ENCODE measurements around the gene UCP2. TPM values are rescaled to one million over a fixed set of nuclear protein-coding genes. Genes with fewer than 3 reads are reported as not detected.
"Not testable (repeated sequence)": the region's sequence is repeated elsewhere in the genome, so short reads cannot be mapped to it uniquely, and the experiment has no call there.

UCP2 gene
- total RNA-seq, 5 donors from 2014 or later (not counting 1 experiment from before 2014, with no cell fraction given), result 241 to 754 (median 311) TPM

GRCh38 chr11:73990730-73991129 is 8.1 kb upstream of the UCP2 start:
- Histone ChIP-seq H3K9me3 (no peaks in the 10 kb centered on the region), H3K36me3 (ENCODE audit: control insufficient read depth in 2 of 2, extremely low read depth in 1 of 2, insufficient read depth in 1 of 2, low read length in 1 of 2) (no peaks in the 10 kb centered on the region), H3K4me1 (ENCODE audit: control insufficient read depth in 1 of 2, extremely low read depth in 1 of 2, insufficient read depth in 2 of 2, low read length in 2 of 2) (peaks cover 30 to 43% of the 10 kb centered on the region in 2 experiments), H3K27me3 (replicated peaks in 1 of 2; ENCODE audit: control insufficient read depth in 2 of 2, extremely low read depth in 1 of 2, insufficient read depth in 2 of 2, low read length in 1 of 2) (no peaks in the 10 kb centered on the region), H3K4me3 (ENCODE audit: control insufficient read depth in 1 of 2, extremely low read depth in 1 of 2, low read length in 1 of 2) (no peak overlapping the region), H3K27ac (ENCODE audit: low read length) (no peak overlapping the region)
- ATAC-seq (replicated peaks in 1 of 4) (no peak), DNase-seq (no peak)
- Mint-ChIP-seq H3K4me3 (no peak overlapping the region), H3K27me3 (no peaks in the 10 kb centered on the region), H3K4me1 (peaks cover 40 to 50% (median 44%) of the 10 kb centered on the region in 3 donors), H3K27ac (peak overlapping the region; percentile 75 to 79), H3K9me3 (no peaks in the 10 kb centered on the region), H3K36me3 (no peaks in the 10 kb centered on the region)
- no CpG with 5 or more reads among the region's 2 CpGs for WGBS (ENCODE audit: insufficient coverage)
- ChIA-PET POLR2A (interaction anchor here in 1 of 2 donors (1.1 kb wide), 1 partner anchor 12 kb away, joined by 3 read pairs; no protein-coding TSS in a partner anchor), CTCF (no interaction called here)

GRCh38 chr11:73989156-73989555 is 6.5 kb upstream of the UCP2 start:
- no peaks in the 10 kb centered on the region for H3K36me3 Mint-ChIP-seq
- H3K27me3 Mint-ChIP-seq, result no peaks in the 10 kb centered on the region
- peaks cover 29 to 40% (median 32%) of the 10 kb centered on the region in 3 donors for H3K4me1 Mint-ChIP-seq
- Histone ChIP-seq H3K36me3 (ENCODE audit: control insufficient read depth in 2 of 2, extremely low read depth in 1 of 2, insufficient read depth in 1 of 2, low read length in 1 of 2) (no peaks in the 10 kb centered on the region), H3K4me3 (ENCODE audit: control insufficient read depth in 1 of 2, extremely low read depth in 1 of 2, low read length in 1 of 2) (no peak overlapping the region), H3K27ac (ENCODE audit: low read length) (no peak overlapping the region), H3K4me1 (ENCODE audit: control insufficient read depth in 1 of 2, extremely low read depth in 1 of 2, insufficient read depth in 2 of 2, low read length in 2 of 2) (peaks cover 34 to 35% of the 10 kb centered on the region in 2 experiments), H3K9me3 (no peaks in the 10 kb centered on the region), H3K27me3 (replicated peaks in 1 of 2; ENCODE audit: control insufficient read depth in 2 of 2, extremely low read depth in 1 of 2, insufficient read depth in 2 of 2, low read length in 1 of 2) (no peaks in the 10 kb centered on the region)
- DNase-seq, result peak in 1 of 35 experiments; percentile 46
- no peak overlapping the region for H3K27ac Mint-ChIP-seq
- H3K9me3 Mint-ChIP-seq, result no peaks in the 10 kb centered on the region
- CTCF ChIA-PET, result no interaction called here
- no peak for ATAC-seq (replicated peaks in 1 of 4)
- no CpG with 5 or more reads among the region's 6 CpGs for WGBS (ENCODE audit: insufficient coverage)
- no peak overlapping the region for H3K4me3 Mint-ChIP-seq
- POLR2A ChIA-PET, result no interaction called here

GRCh38 chr11:73988227-73988626 is 5.6 kb upstream of the UCP2 start:
- Histone ChIP-seq H3K4me1 (ENCODE audit: control insufficient read depth in 1 of 2, extremely low read depth in 1 of 2, insufficient read depth in 2 of 2, low read length in 2 of 2) (peaks cover 33 to 35% of the 10 kb centered on the region in 2 experiments), H3K4me3 (ENCODE audit: control insufficient read depth in 1 of 2, extremely low read depth in 1 of 2, low read length in 1 of 2) (no peak overlapping the region), H3K9me3 (no peaks in the 10 kb centered on the region), H3K27ac (ENCODE audit: low read length) (no peak overlapping the region), H3K27me3 (replicated peaks in 1 of 2; ENCODE audit: control insufficient read depth in 2 of 2, extremely low read depth in 1 of 2, insufficient read depth in 2 of 2, low read length in 1 of 2) (no peaks in the 10 kb centered on the region), H3K36me3 (ENCODE audit: control insufficient read depth in 2 of 2, extremely low read depth in 1 of 2, insufficient read depth in 1 of 2, low read length in 1 of 2) (no peaks in the 10 kb centered on the region)
- ATAC-seq (replicated peaks in 1 of 4) (no peak), DNase-seq (no peak)
- ChIA-PET CTCF (no interaction called here), POLR2A (interaction anchor here in 1 of 2 donors (0.7 kb wide), 1 partner anchor 17 kb away, joined by 3 read pairs; no protein-coding TSS in a partner anchor)
- H3K27me3 Mint-ChIP-seq, result no peaks in the 10 kb centered on the region
- H3K27ac Mint-ChIP-seq, result no peak overlapping the region
- peaks cover 29 to 46% (median 41%) of the 10 kb centered on the region in 3 donors for H3K4me1 Mint-ChIP-seq
- no peak overlapping the region for H3K4me3 Mint-ChIP-seq
- no peaks in the 10 kb centered on the region for H3K36me3 Mint-ChIP-seq
- H3K9me3 Mint-ChIP-seq, result no peaks in the 10 kb centered on the region
- no CpG with 5 or more reads among the region's 7 CpGs for WGBS (ENCODE audit: insufficient coverage)

- not testable (repeated sequence) for H3K36me3 ChIP-seq (ENCODE audit: control insufficient read depth in 2 of 2, extremely low read depth in 1 of 2, insufficient read depth in 1 of 2, low read length in 1 of 2); ATAC-seq (replicated peaks in 1 of 4); H3K4me3 Mint-ChIP-seq; H3K9me3 ChIP-seq; H3K9me3 Mint-ChIP-seq; H3K27me3 ChIP-seq (replicated peaks in 1 of 2; ENCODE audit: control insufficient read depth in 2 of 2, extremely low read depth in 1 of 2, insufficient read depth in 2 of 2, low read length in 1 of 2); H3K4me3 ChIP-seq (ENCODE audit: control insufficient read depth in 1 of 2, extremely low read depth in 1 of 2, low read length in 1 of 2); H3K27ac ChIP-seq (ENCODE audit: low read length); DNase-seq; H3K27me3 Mint-ChIP-seq
- H3K4me1 ChIP-seq (ENCODE audit: control insufficient read depth in 1 of 2, extremely low read depth in 1 of 2, insufficient read depth in 2 of 2, low read length in 2 of 2), result peaks cover 14 to 23% of the 10 kb centered on the region in 2 experiments
- Mint-ChIP-seq H3K27ac (peak overlapping the region; percentile 48 to 59), H3K4me1 (peaks cover 18 to 33% (median 22%) of the 10 kb centered on the region in 3 donors), H3K36me3 (peaks cover 15% of the 10 kb centered on the region)
- CTCF ChIA-PET, result interaction anchor here in 1 of 2 donors (0.7 to 1.5 kb wide), 2 partner anchors 16 to 19 kb away, joined by 3 to 5 read pairs; no protein-coding TSS in a partner anchor
- WGBS (ENCODE audit: insufficient coverage), result 100% methylated on average over 1 of the region's 4 CpGs
- POLR2A ChIA-PET, result interaction anchor here in 1 of 2 donors (0.6 to 6.4 kb wide), 3 partner anchors 9 to 21 kb away, joined by 5 to 199 read pairs (median 13); no protein-coding TSS in a partner anchor
These were observed 3.0 kb upstream of the UCP2 start for GRCh38 chr11:73985661-73986060.

GRCh38 chr11:73983741-73984538 is 1.3 kb upstream of the UCP2 start:
- no peaks in the 10 kb centered on the region for H3K27me3 ChIP-seq (replicated peaks in 1 of 2; ENCODE audit: control insufficient read depth in 2 of 2, extremely low read depth in 1 of 2, insufficient read depth in 2 of 2, low read length in 1 of 2)
- no peaks in the 10 kb centered on the region for H3K27me3 Mint-ChIP-seq
- H3K9me3 Mint-ChIP-seq, result no peaks in the 10 kb centered on the region
- peak overlapping the region; percentile 94 for H3K27ac ChIP-seq (ENCODE audit: low read length)
- ATAC-seq (replicated peaks in 1 of 4) (no peak), DNase-seq (no peak)
- peaks cover 3 to 27% of the 10 kb centered on the region in 2 donors for H3K36me3 ChIP-seq (ENCODE audit: control insufficient read depth in 2 of 2, extremely low read depth in 1 of 2, insufficient read depth in 1 of 2, low read length in 1 of 2)
- H3K27ac Mint-ChIP-seq, result peak overlapping the region; percentile 98 to 99
- peaks cover 22 to 39% of the 10 kb centered on the region in 2 experiments for H3K4me1 ChIP-seq (ENCODE audit: control insufficient read depth in 1 of 2, extremely low read depth in 1 of 2, insufficient read depth in 2 of 2, low read length in 2 of 2)
- H3K4me1 Mint-ChIP-seq, result peaks cover 32 to 45% (median 33%) of the 10 kb centered on the region in 3 donors
- POLR2A ChIA-PET, result interaction anchor here (0.7 to 6.4 kb wide), 5 partner anchors 11 to 28 kb away, joined by 3 to 199 read pairs (median 4); no protein-coding TSS in a partner anchor
- peaks cover 27% of the 10 kb centered on the region for H3K36me3 Mint-ChIP-seq
- 74% methylated on average over 9 of the region's 18 CpGs for WGBS (ENCODE audit: insufficient coverage)
- CTCF ChIA-PET, result interaction anchor here in 1 of 2 donors (1.4 kb wide), 1 partner anchor 11 kb away, joined by 7 read pairs; no protein-coding TSS in a partner anchor
- H3K9me3 ChIP-seq, result no peaks in the 10 kb centered on the region
- H3K4me3 Mint-ChIP-seq, result peak overlapping the region; percentile 89 to 98 (median 97)
- H3K4me3 ChIP-seq (ENCODE audit: control insufficient read depth in 1 of 2, extremely low read depth in 1 of 2, low read length in 1 of 2), result peak overlapping the region; percentile 61 to 85

GRCh38 chr11:73982990-73983740 is 522 bp upstream of the UCP2 start:
- Mint-ChIP-seq H3K27ac (peak overlapping the region; percentile 98 to 99), H3K4me3 (peak overlapping the region; percentile 89 to 98 (median 97))
- CTCF ChIA-PET, result interaction anchor here in 1 of 2 donors (1.1 to 3.7 kb wide), 4 partner anchors 12 to 22 kb away, joined by 4 to 15 read pairs (median 7); no protein-coding TSS in a partner anchor

More at GRCh38 chr11:73982990-73983740, 522 bp upstream of the UCP2 start:
- POLR2A ChIA-PET, result interaction anchor here (0.6 to 6.4 kb wide), 9 partner anchors 10 to 143 kb away, joined by 3 to 199 read pairs (median 4); no protein-coding TSS in a partner anchor
- Histone ChIP-seq H3K27me3 (replicated peaks in 1 of 2; ENCODE audit: control insufficient read depth in 2 of 2, extremely low read depth in 1 of 2, insufficient read depth in 2 of 2, low read length in 1 of 2) (no peaks in the 10 kb centered on the region), H3K36me3 (ENCODE audit: control insufficient read depth in 2 of 2, extremely low read depth in 1 of 2, insufficient read depth in 1 of 2, low read length in 1 of 2) (peaks cover 9 to 34% of the 10 kb centered on the region in 2 donors), H3K4me1 (ENCODE audit: control insufficient read depth in 1 of 2, extremely low read depth in 1 of 2, insufficient read depth in 2 of 2, low read length in 2 of 2) (peaks cover 30 to 47% of the 10 kb centered on the region in 2 experiments), H3K9me3 (no peaks in the 10 kb centered on the region), H3K27ac (ENCODE audit: low read length) (peak overlapping the region; percentile 94), H3K4me3 (ENCODE audit: control insufficient read depth in 1 of 2, extremely low read depth in 1 of 2, low read length in 1 of 2) (peak overlapping the region; percentile 61 to 85)
- Mint-ChIP-seq H3K36me3 (peaks cover 35% of the 10 kb centered on the region), H3K4me1 (peaks cover 40 to 52% (median 40%) of the 10 kb centered on the region in 3 donors), H3K27me3 (no peaks in the 10 kb centered on the region), H3K9me3 (no peaks in the 10 kb centered on the region)
- under 1% methylated on average over 44 of the region's 56 CpGs for WGBS (ENCODE audit: insufficient coverage)
- DNase-seq (peak; percentile 82 to 95 (median 91)), ATAC-seq (replicated peaks in 1 of 4) (peak; percentile 79 to 84 (median 81))
